ENCODE results near the gene GALNT2.

DNA sequence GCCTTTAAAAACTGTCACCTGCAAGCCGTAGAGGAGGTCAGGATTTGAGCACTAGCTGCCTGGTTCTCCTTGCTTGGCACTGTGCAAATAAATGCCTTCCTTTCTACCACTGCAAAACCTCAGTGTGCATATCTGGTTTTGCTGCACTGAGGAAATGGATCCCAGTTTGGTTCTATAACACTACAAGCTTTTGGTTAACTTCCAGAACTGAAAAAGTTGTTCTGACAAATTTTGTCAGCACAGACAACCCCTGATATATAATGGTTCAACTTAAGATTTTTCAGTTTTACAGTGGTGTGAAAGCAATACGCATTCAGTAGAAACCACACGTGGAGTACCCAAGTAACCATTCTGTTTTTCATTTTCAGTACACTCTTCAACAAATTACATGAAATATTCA lies 29.8 kb upstream of the GALNT2 start:
- no peak for TF ChIP-seq POLR2A (IDR thresholded peaks at IDR 0.05; ENCODE audit: low read length)
- no peak for TF ChIP-seq GATA1 (IDR thresholded peaks at IDR 0.05; ENCODE audit: low read depth, low read length)
